HL-60 (cell line): ENCODE measurements around the gene ZNF462.

ENCODE experiments used
- DNase-seq, 2 experiments: peaks; one replicate each; pipeline ENCODE4 v3.0.0-alpha.2; 2010 to 2020; ENCODE audit warnings: low read depth in 1 of 2, low spot score in 1 of 2
- H3K27ac ChIP-seq: fragments of 250-450 bp; sonication (Bioruptor Pico); replicated peaks from 2 replicates; pipeline ENCODE4 v1.5.1; 2020; ENCODE audit warnings: mild to moderate bottlenecking, moderate library complexity
- H3K27me3 ChIP-seq: fragments of 250-450 bp; sonication (Bioruptor Pico); 2 replicates; pipeline ENCODE4 v1.5.1; 2021; ENCODE audit warnings: mild to moderate bottlenecking, moderate library complexity; ENCODE audit not compliant: insufficient read depth, poor library complexity, severe bottlenecking
- H3K4me3 ChIP-seq: replicated peaks from 2 replicates; pipeline ENCODE4 v1.5.1; 2011; ENCODE audit warnings: mild to moderate bottlenecking, control low read depth, low read length; ENCODE audit not compliant: insufficient read depth
- CTCF ChIP-seq: IDR thresholded peaks from one replicate; pipeline ENCODE4 v1.5.1; 2011; ENCODE audit warnings: low read length, control low read depth, inconsistent platforms; ENCODE audit not compliant: insufficient read depth
- GABPA ChIP-seq: IDR thresholded peaks from 2 replicates; pipeline ENCODE4 v1.6.1; 2012; ENCODE audit warnings: low read depth
- POLR2AphosphoS5 ChIP-seq: IDR thresholded peaks from 2 replicates; pipeline ENCODE4 v1.6.1; 2012; ENCODE audit warnings: low read depth
- REST ChIP-seq: IDR thresholded peaks from 2 replicates; pipeline ENCODE4 v1.6.1; 2012; ENCODE audit warnings: low read depth; ENCODE audit not compliant: insufficient replicate concordance
- SPI1 ChIP-seq: IDR thresholded peaks from 2 replicates; pipeline ENCODE4 v1.6.1; 2012; ENCODE audit warnings: low read depth, mild to moderate bottlenecking, borderline replicate concordance

The ZNF462 gene

GRCh38 chr9:106828070-106828469 lies 34.9 kb upstream of the ZNF462 start:
- DNase-seq, result no peak
- TF ChIP-seq CTCF (no peak), REST (no peak), SPI1 (no peak), GABPA (no peak), POLR2AphosphoS5 (no peak)
- Histone ChIP-seq H3K4me3 (no peak overlapping the region), H3K27ac (no peak overlapping the region), H3K27me3 (no peaks in the 10 kb centered on the region)

GRCh38 chr9:106828965-106829364 lies 34.0 kb upstream of the ZNF462 start:
- H3K4me3 ChIP-seq, result no peak overlapping the region
- no peak overlapping the region for H3K27ac ChIP-seq
- no peaks in the 10 kb centered on the region for H3K27me3 ChIP-seq
- TF ChIP-seq POLR2AphosphoS5, result no peak
- no peak for TF ChIP-seq REST
- TF ChIP-seq CTCF, result no peak
- TF ChIP-seq SPI1, result no peak
- no peak for TF ChIP-seq GABPA
- no peak for DNase-seq

GRCh38 chr9:106829666-106830408 lies 33.1 kb upstream of the ZNF462 start:
- no peak for DNase-seq
- H3K27me3 ChIP-seq, result no peaks in the 10 kb centered on the region
- H3K4me3 ChIP-seq, result no peak overlapping the region
- H3K27ac ChIP-seq, result no peak overlapping the region
- TF ChIP-seq GABPA (no peak), POLR2AphosphoS5 (no peak), REST (no peak), SPI1 (no peak), CTCF (no peak)
